ENCODE data around the gene NAT10. TPM values are rescaled to one million over a fixed set of nuclear protein-coding genes. Genes with fewer than 3 reads are reported as not detected.

The NAT10 gene
- total RNA-seq, 5 donors from 2014 or later (not counting 1 experiment from before 2014, with no cell fraction given): 55.0 to 84.0 (median 73.5) TPM

- H3K9me3 ChIP-seq: no peaks in the 10 kb centered on the region
- Mint-ChIP-seq H3K9me3 (no peaks in the 10 kb centered on the region), H3K4me3 (no peak overlapping the region), H3K27me3 (peaks cover 0 to 1% of the 10 kb centered on the region in 2 donors), H3K36me3 (no peaks in the 10 kb centered on the region), H3K27ac (no peak overlapping the region), H3K4me1 (no peaks in the 10 kb centered on the region)
- CTCF ChIA-PET: interaction anchor here in 1 of 2 donors (0.8 kb wide), 1 partner anchor 12 kb away, joined by 5 read pairs; no protein-coding TSS in a partner anchor
- no peak overlapping the region for H3K27ac ChIP-seq (ENCODE audit: low read length)
- peaks cover 0 to 4% of the 10 kb centered on the region in 2 experiments for H3K27me3 ChIP-seq (replicated peaks in 1 of 2; ENCODE audit: control insufficient read depth in 2 of 2, extremely low read depth in 1 of 2, insufficient read depth in 2 of 2, low read length in 1 of 2)
- no peaks in the 10 kb centered on the region for H3K4me1 ChIP-seq (ENCODE audit: control insufficient read depth in 1 of 2, extremely low read depth in 1 of 2, insufficient read depth in 2 of 2, low read length in 2 of 2)
- H3K4me3 ChIP-seq (ENCODE audit: control insufficient read depth in 1 of 2, extremely low read depth in 1 of 2, low read length in 1 of 2): no peak overlapping the region
- 71% methylated on average over 1 of the region's 8 CpGs for WGBS (ENCODE audit: insufficient coverage)
- no peaks in the 10 kb centered on the region for H3K36me3 ChIP-seq (ENCODE audit: control insufficient read depth in 2 of 2, extremely low read depth in 1 of 2, insufficient read depth in 1 of 2, low read length in 1 of 2)
- DNase-seq (no peak), ATAC-seq (replicated peaks in 1 of 4) (no peak)
- POLR2A ChIA-PET: interaction anchor here in 1 of 2 donors (0.6 kb wide), 1 partner anchor 22 kb away, joined by 3 read pairs; no protein-coding TSS in a partner anchor
Measured at GRCh38 chr11:34190192-34191139, 85.0 kb downstream of the NAT10 start.

- Mint-ChIP-seq H3K36me3 (no peaks in the 10 kb centered on the region), H3K9me3 (no peaks in the 10 kb centered on the region), H3K4me3 (no peak overlapping the region), H3K4me1 (no peaks in the 10 kb centered on the region), H3K27me3 (peaks cover 0 to 1% of the 10 kb centered on the region in 2 donors), H3K27ac (no peak overlapping the region)
- POLR2A ChIA-PET: interaction anchor here (0.6 kb wide), 2 partner anchors 23 to 446 kb away, joined by 3 to 4 read pairs; no protein-coding TSS in a partner anchor
- ATAC-seq (replicated peaks in 1 of 4): no peak
- Histone ChIP-seq H3K9me3 (no peaks in the 10 kb centered on the region), H3K36me3 (ENCODE audit: control insufficient read depth in 2 of 2, extremely low read depth in 1 of 2, insufficient read depth in 1 of 2, low read length in 1 of 2) (no peaks in the 10 kb centered on the region), H3K4me3 (ENCODE audit: control insufficient read depth in 1 of 2, extremely low read depth in 1 of 2, low read length in 1 of 2) (no peak overlapping the region), H3K27ac (ENCODE audit: low read length) (no peak overlapping the region), H3K4me1 (ENCODE audit: control insufficient read depth in 1 of 2, extremely low read depth in 1 of 2, insufficient read depth in 2 of 2, low read length in 2 of 2) (no peaks in the 10 kb centered on the region), H3K27me3 (replicated peaks in 1 of 2; ENCODE audit: control insufficient read depth in 2 of 2, extremely low read depth in 1 of 2, insufficient read depth in 2 of 2, low read length in 1 of 2) (peaks cover 0 to 7% of the 10 kb centered on the region in 2 experiments)
- WGBS (ENCODE audit: insufficient coverage): 91% methylated on average over 5 of the region's 5 CpGs
- CTCF ChIA-PET: interaction anchor here in 1 of 2 donors (0.6 kb wide), 2 partner anchors 156 to 196 kb away, joined by 3 read pairs; no protein-coding TSS in a partner anchor
- no peak for DNase-seq
Measured at GRCh38 chr11:34191578-34191977, 86.1 kb downstream of the NAT10 start.

GRCh38 chr11:34192481-34193401 is 87.3 kb downstream of the NAT10 start:
- no peak for ATAC-seq (replicated peaks in 1 of 4)
- H3K9me3 ChIP-seq: no peaks in the 10 kb centered on the region
- peaks cover 0 to 4% (median 0%) of the 10 kb centered on the region in 3 donors for H3K4me1 Mint-ChIP-seq

GRCh38 chr11:34194576-34195335 is 89.3 kb downstream of the NAT10 start:
- no peaks in the 10 kb centered on the region for H3K9me3 Mint-ChIP-seq
- CTCF ChIA-PET: no interaction called here

More at GRCh38 chr11:34192481-34193401, 87.3 kb downstream of the NAT10 start:
- Mint-ChIP-seq H3K9me3 (no peaks in the 10 kb centered on the region), H3K27ac (no peak overlapping the region), H3K36me3 (no peaks in the 10 kb centered on the region), H3K27me3 (peaks cover 0 to 1% of the 10 kb centered on the region in 2 donors), H3K4me3 (no peak overlapping the region)
- Histone ChIP-seq H3K27me3 (replicated peaks in 1 of 2; ENCODE audit: control insufficient read depth in 2 of 2, extremely low read depth in 1 of 2, insufficient read depth in 2 of 2, low read length in 1 of 2) (peaks cover 0 to 5% of the 10 kb centered on the region in 2 experiments), H3K4me1 (ENCODE audit: control insufficient read depth in 1 of 2, extremely low read depth in 1 of 2, insufficient read depth in 2 of 2, low read length in 2 of 2) (no peaks in the 10 kb centered on the region), H3K27ac (ENCODE audit: low read length) (no peak overlapping the region), H3K36me3 (ENCODE audit: control insufficient read depth in 2 of 2, extremely low read depth in 1 of 2, insufficient read depth in 1 of 2, low read length in 1 of 2) (no peaks in the 10 kb centered on the region), H3K4me3 (ENCODE audit: control insufficient read depth in 1 of 2, extremely low read depth in 1 of 2, low read length in 1 of 2) (no peak overlapping the region)
- ChIA-PET CTCF (interaction anchor here in 1 of 2 donors (0.6 kb wide), 1 partner anchor 166 kb away, joined by 3 read pairs; no protein-coding TSS in a partner anchor), POLR2A (no interaction called here)
- WGBS (ENCODE audit: insufficient coverage): 95% methylated on average over 6 of the region's 14 CpGs
- no peak for DNase-seq

More at GRCh38 chr11:34194576-34195335, 89.3 kb downstream of the NAT10 start:
- no peak for ATAC-seq (replicated peaks in 1 of 4)
- whole genome bisulfite sequencing (ENCODE audit: insufficient coverage): 98% methylated on average over 8 of the region's 13 CpGs
- Mint-ChIP-seq H3K36me3 (no peaks in the 10 kb centered on the region), H3K4me3 (no peak overlapping the region), H3K4me1 (peaks cover 0 to 11% (median 4%) of the 10 kb centered on the region in 3 donors), H3K27ac (no peak overlapping the region), H3K27me3 (no peaks in the 10 kb centered on the region)
- Histone ChIP-seq H3K27me3 (replicated peaks in 1 of 2; ENCODE audit: control insufficient read depth in 2 of 2, extremely low read depth in 1 of 2, insufficient read depth in 2 of 2, low read length in 1 of 2) (peaks cover 0 to 5% of the 10 kb centered on the region in 2 experiments), H3K4me1 (ENCODE audit: control insufficient read depth in 1 of 2, extremely low read depth in 1 of 2, insufficient read depth in 2 of 2, low read length in 2 of 2) (peaks cover 0 to 6% of the 10 kb centered on the region in 2 experiments), H3K36me3 (ENCODE audit: control insufficient read depth in 2 of 2, extremely low read depth in 1 of 2, insufficient read depth in 1 of 2, low read length in 1 of 2) (no peaks in the 10 kb centered on the region), H3K4me3 (ENCODE audit: control insufficient read depth in 1 of 2, extremely low read depth in 1 of 2, low read length in 1 of 2) (no peak overlapping the region), H3K9me3 (no peaks in the 10 kb centered on the region), H3K27ac (ENCODE audit: low read length) (no peak overlapping the region)
- POLR2A ChIA-PET: no interaction called here
- no peak for DNase-seq

Other genes starting within 250 kb of the NAT10 start
- 1 to 10 TPM in 4 of 5 donors, under 1 TPM in 1; 0.85 to 2.7 (median 1.6) TPM for gene LMO2, start 213.6 kb upstream of the NAT10 start, total RNA-seq
- 100 to 1,000 TPM; 106 to 148 (median 143) TPM for gene CAPRIN1, start 53.9 kb upstream of the NAT10 start, total RNA-seq